Fibroblast of skin of scalp (primary cell): Measurements from ENCODE around the gene PDE7B.
A peak's percentile ranks its signal among the peaks of the same experiment; 100 is the strongest.
"Not testable (repeated sequence)": the region's sequence is repeated elsewhere in the genome, so short reads cannot be mapped to it uniquely, and the experiment has no call there.

Experiments used
- DNase-seq: peaks from one replicate; pipeline ENCODE4 v3.0.0-alpha.2; 2013

The PDE7B gene

DNA sequence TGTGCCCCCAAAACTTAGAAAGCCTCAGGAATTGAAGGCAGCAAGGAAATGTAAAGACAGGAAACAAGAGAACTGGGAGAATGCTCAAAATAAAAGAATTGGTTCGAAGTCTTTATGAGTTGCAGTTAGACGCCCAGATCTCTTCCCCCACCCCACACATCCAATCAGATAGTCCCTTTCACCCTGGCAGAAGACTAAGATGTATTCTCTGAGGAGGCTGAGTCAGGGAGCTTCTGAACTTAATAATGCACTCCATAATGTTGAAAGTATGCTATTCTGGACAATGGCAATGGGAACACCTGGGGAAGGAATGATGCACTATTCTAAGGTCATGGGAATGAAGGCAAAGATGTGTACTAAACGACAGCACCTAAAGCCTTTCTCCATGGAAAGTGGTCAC lies 225.0 kb downstream of the PDE7B start:
- peak; percentile 57 for DNase-seq

GRCh38 chr6:136077834-136078576 lies 226.5 kb downstream of the PDE7B start:
- DNase-seq = peak; percentile 75

DNA sequence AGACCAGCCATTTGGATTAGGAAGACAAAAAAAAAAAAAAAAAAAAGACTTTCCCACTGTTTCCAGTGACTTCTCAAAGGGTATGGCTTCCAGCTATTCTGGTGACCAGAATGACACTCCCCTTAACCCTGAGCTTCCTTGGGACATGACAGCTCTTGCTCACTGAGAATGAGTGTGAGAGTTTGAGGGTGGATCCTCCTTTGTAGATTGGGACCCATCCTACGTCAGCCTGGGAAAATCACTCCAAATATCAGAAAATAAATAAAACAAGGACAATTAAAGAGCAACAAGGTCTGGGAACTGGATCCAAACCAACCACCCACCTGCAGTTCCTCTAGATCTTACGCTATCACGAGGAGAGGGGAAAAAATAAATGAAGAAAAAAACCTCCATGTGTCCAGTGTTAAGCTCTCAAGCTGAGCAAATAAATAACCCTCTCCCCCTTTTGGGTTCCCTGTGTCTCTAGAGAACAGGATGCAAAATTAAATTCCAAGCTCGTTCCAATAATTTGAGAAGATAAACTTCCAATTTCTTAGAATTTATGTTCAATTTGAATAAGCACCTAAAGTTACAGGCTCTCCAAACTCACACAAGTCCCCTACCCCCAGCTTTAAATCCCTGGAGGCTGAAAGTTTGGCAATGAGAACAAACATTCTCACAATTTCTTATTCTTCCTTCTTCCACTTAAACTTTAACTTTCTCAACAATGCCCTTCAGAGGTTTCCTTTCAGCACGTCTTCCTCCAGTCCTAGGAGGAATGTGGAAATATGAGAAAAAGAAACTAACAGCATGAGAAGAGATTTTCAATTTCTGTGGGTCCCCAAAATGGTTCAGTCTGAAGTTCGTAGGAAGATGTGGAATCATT lies 228.4 kb downstream of the PDE7B start:
- no peak for DNase-seq

GRCh38 chr6:136083540-136083939 lies 232.0 kb downstream of the PDE7B start:
- no peak for DNase-seq

DNA sequence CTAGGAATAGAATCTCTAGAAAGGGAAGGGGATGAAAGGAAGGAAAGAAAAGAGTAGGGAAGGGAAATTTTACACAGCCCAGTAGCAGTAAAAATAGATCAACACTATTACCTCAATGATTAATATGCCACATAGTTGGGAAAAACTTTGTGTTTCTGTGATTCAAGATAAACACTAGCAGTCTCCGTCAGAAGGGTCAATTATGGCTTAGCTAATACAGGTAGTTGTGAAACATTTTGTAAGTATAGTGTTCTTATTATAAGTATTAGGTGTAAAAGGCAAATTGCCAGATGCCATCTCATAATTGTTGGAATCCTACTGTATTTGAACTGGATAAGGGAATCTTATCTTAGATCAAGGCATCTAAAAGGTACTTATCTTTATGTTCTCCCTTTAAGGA lies 232.9 kb downstream of the PDE7B start:
- no peak for DNase-seq

- no peak for DNase-seq
These were observed 234.0 kb downstream of the PDE7B start for GRCh38 chr6:136085370-136086115.

DNA sequence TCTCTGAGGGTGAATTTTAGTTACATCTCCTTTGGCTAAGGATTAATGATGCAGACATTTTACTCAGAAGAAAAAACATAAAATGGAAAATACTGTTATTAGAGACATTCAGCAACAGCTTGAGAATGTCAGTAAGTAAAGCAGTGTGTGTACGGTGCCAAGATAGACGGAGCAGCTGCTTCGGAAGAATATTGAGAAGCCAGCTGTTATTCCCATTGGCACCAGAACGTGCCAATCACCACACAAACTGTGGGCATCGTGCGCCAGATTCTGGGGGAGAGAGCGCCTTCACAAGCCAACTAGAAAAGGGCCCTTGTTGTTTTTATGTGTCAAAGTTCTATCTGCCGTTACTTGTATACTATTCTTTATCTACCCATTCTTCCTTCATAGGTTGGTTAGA lies 235.2 kb downstream of the PDE7B start:
- DNase-seq = no peak

- DNase-seq = peak; percentile 28
These were observed 236.5 kb downstream of the PDE7B start for GRCh38 chr6:136087986-136088385.

DNA sequence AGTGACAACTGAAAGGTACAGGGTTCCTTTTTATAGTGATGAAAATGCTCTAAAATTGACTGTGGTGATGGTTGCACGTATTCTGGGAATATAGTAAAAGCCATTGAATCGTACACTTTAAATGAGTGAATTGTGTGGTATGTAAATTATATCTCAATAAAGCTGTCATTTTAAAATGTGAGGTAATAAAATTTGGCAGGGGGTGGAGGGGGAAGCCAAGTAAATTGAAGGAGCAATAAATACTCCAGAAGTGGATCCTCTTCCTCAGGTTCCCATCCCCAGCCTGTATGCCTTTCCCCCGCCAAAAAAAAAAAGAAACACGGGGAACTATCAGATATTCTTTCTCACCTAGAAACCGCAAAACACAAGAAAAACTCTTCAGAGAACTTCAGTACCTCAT lies 237.2 kb downstream of the PDE7B start:
- DNase-seq = no peak

- no peak for DNase-seq
These were observed 238.4 kb downstream of the PDE7B start for GRCh38 chr6:136089876-136090275.

DNA sequence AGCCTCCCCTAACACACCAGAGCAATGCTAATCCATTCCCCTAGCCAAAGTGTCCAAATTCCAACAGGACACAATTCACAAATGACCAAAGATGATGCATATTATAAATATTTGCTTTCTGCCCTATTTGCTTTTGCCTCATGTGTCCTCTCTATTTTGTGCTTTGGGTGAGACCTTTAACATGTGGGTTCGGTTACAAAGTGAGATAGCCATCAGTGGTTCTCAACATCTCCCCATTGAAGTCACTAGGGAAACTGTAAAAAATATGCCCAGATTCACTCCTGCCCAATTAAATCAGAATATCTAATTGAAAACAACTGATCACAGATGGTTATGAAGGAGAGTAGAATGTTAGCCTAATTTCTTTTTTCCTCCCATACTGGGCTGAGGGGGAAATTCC lies 239.4 kb downstream of the PDE7B start:
- DNase-seq = no peak

DNA sequence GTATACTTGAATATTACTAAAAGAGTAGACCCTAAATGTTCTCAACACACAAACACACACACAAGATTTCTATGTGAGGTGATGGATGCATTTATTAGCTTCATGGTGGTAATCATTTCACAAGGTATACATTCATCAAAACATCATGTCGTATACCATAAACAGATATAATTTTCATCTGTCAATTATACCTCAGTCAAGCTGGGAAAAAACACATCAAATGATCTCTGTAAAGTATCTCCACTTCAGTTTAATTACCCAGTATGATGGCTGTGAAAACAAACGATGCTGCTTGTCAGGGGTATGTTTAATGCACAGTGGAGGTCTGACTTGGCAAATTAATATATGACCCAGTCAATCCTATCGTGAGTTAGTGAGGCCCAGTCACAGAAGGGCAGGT lies 241.4 kb downstream of the PDE7B start:
- no peak for DNase-seq

- DNase-seq = no peak
These were observed 242.3 kb downstream of the PDE7B start for GRCh38 chr6:136093835-136094234.

- DNase-seq = no peak
These were observed 243.3 kb downstream of the PDE7B start for GRCh38 chr6:136094812-136095211.

DNA sequence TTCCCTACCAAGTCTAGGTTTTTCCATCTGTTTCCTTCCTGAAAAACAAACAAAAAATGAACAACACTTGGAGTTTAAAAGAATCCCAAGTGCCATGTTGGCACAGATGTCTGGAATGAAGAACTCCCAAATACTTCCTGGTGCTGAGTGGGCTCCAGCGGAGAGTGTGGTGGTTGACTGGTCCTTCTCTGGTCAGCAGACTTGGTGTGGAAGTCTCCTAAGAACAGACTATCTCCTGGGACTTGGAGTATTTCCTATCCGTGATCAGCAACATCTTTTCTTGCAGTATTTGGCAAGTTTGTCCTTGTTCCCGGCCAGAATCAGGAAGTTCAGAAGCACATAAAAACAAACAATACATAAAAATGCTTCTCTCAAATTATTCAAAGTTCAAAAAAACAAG lies 244.5 kb downstream of the PDE7B start:
- peak; percentile 51 for DNase-seq

- DNase-seq = no peak
These were observed 251.6 kb downstream of the PDE7B start for GRCh38 chr6:136102991-136103688.

GRCh38 chr6:136103763-136104311 lies 252.3 kb downstream of the PDE7B start:
- no peak for DNase-seq

DNA sequence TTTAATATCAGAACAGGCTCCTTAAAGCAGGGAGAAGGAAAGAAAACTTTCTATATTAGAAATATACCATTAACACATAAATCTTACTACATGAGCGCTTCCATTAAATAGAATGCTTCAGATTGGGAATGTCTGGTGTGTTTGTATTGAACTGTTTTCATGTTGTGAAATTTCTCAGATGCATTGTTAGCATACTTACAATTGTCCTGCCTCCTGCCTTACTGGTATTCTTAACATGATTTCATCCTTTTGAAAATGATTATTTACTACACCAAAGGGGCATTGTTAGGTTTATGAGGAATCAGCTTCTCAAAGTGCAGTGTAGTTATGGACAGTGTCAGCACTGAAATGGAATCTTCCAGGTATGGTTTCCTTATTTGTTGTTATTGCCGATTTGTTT lies 253.1 kb downstream of the PDE7B start:
- DNase-seq = no peak

DNA sequence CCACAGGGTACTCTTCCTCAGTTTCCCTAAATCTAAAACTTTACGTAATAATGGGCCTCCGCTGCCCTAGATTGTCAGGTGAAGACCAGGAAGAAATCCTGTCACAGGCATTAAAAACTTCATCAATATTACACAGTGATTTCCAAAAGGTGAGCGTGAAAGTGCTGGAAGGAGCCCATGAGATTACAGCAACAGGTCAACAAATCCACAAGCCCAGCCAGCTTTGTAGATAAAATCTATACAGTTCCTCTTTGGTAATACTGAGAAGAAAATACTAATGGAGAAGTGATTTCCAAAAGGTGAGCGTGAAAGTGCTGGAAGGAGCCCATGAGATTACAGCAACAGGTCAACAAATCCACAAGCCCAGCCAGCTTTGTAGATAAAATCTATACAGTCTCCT lies 254.3 kb downstream of the PDE7B start:
- DNase-seq = not testable (repeated sequence)

- no peak for DNase-seq
These were observed 257.0 kb downstream of the PDE7B start for GRCh38 chr6:136108361-136108945.

GRCh38 chr6:136111831-136112230 lies 260.3 kb downstream of the PDE7B start:
- DNase-seq = no peak

DNA sequence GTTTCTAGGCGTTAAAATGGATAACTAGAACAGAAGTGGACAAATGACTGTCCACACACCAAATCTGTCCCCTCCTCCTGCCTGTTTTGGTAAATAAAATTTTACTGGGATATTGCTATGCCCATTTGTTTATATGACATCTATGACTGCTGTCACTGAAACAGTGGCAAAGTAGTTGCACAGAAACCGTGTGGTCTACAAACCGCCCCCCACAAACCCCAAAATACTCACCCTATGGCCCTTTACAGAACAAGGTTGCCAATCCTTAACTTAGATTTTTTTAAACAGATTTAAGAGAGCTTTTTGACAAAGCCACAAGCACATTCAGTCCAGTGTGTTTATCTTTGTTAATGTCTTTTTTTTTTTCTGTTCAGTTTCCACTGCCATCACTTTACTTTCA lies 260.8 kb downstream of the PDE7B start:
- no peak for DNase-seq
